ENCODE measurements around the gene E2F2.
A peak's percentile ranks its signal among the peaks of the same experiment; 100 is the strongest.
"Not testable (repeated sequence)": the region's sequence is repeated elsewhere in the genome, so short reads cannot be mapped to it uniquely, and the experiment has no call there.

The E2F2 gene

DNA sequence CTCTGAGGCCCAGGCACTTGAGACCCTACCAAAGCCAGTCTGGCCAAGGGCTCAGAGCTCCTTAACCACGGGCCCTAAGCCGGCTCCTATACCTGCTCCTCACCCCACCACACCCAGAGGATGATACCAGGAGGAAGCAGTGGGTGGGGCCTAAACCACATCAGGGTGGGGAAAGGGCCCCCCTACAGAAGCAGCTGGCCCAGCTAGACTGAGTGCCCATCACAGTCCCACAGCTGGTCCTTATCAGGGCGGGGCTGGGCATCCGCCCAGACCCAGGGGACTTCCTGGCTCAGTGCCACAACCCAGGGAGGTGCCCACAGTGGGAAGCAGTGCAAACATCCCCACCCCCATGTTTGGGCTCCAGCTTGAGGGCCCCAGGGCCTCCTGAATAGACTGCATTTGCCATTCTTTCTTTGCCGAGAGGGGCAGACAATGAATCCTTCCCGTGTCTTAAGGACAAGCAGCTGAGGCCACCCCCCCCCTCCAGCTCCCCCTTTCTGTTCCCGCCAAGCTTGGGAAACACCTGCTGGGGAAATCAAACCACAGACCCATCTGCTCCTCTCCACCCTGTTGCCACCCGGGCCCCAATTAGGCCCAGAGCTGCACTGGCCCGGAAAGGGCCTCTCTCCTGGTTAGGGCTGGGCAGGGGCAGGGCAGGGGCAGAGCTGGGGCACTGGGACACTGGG, 6.2 kb downstream of the E2F2 start:
- DNase-seq (ENCODE audit: low read depth) = no peak

DNA sequence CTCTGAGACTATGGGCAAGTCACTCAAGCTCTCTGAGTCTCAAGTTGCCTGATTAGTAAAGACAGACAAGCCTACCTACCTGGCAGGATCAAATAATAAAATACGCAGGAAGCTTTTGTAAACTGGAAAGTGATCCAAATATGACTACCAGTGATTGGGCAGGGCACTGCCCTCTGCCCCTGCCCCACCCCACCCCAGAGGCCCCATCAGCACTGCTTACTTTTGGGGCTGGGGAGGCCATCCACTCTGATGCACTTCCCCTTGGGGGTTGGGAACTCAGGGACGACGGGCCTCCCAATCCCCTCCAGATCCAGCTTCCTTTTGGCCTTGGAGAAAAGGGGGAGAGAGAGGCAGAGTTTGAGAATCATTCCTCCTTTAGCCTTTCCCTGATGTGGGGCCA, 6.9 kb downstream of the E2F2 start:
- no peak for DNase-seq (ENCODE audit: low read depth)

DNA sequence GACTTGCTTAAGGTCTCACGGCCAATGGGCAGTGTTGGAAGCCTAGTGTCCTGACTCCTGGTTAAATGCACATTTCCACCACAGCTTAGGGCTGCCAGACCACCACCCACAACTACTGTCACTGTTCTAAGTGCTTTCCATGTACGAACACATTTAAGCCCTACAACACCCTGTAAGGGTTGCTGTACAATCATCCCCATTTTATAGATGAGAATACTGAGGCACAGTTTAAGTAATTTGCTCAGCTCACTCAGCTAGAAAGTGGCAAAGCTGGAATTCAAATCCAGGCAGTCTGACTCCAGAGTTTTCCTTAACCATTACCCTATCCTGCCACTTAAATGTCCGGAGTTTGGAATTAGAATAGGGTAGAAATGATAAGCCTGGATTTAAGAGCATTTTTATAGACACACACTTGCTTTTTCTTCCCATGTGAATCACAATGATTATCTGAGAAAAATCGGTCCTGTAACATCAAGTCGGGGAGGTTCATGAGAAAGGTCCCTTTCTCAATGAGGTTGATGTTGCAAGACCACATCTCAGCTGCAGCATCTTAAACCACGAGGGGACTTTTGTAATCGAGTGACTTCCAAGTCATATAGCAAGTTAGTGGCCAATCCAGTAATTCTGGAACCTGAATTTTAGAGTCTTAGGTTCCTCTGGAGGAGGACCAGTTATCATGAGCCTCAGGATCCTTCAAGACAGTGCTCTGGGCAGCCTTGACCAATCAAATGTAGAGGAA, 8.6 kb downstream of the E2F2 start:
- no peak for DNase-seq (ENCODE audit: low read depth)

GRCh38 chr1:23521588-23521987, 9.4 kb downstream of the E2F2 start:
- no peak for DNase-seq (ENCODE audit: low read depth)

DNA sequence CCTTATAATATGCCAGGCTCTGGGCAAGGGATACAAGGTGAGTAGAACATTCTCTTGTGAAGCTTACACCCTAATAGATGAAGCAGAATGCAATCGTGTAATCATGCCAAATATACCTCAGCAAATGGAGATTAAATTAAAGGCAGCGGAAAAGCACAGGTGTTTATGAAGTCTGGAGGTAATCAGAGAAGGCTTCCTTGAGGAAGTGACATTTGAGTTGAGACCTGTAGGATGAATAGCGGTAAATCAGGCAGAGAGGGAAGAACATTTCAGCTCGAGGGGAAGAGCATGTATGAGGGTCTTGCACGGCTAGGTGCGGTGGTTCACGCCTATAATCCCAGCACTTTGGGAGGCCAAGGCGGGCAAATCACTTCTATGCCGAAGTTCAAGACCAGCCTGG, 13.5 kb downstream of the E2F2 start:
- no peak for DNase-seq (ENCODE audit: low read depth)

DNA sequence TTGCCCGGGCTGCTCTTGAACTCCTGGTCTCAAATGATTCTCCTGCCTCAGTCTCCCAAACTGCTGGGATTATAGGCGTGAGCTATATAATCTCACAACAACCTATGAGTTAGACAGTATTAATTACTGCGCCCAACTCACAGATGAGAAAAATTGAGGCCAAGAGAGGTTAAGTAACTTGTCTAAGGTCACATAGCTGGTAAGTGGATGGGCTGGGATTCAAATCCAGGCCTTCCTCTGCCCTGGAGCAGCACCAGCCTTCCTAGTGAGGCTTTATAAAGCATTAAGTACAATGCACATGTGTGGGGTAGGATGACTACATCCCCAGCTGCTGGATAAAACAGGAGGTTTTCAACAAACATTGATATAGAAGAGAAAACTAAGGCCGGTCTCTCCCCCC, 15.1 kb downstream of the E2F2 start:
- no peak for DNase-seq (ENCODE audit: low read depth)

DNA sequence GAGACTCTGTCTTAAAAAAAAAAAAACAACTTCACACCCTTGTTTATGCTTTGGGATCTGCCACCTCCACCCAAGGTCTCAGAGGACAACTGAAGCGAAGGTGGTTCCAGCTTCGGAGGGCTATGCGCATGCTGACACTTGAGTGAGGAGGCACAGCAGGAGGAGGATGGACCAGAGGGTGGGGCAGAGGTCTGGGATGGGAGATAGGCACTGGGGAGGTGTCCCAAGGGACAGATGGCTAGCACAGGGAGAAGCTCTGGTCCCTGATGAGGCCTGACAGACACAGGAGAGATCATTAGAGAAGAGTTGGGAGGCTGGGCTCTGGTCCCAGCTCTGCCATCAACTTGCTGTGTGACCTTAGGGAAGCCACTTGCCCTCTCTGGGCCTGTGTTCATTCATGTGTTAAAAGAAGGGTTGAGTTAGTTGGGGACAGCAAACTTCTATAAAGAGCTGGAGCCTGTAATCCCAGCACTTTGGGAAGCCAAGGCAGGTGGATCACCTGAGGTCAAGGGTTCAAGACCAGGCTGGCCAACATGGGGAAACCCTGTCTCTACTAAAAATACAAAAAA, 16.8 kb downstream of the E2F2 start:
- no peak for DNase-seq (ENCODE audit: low read depth)

DNA sequence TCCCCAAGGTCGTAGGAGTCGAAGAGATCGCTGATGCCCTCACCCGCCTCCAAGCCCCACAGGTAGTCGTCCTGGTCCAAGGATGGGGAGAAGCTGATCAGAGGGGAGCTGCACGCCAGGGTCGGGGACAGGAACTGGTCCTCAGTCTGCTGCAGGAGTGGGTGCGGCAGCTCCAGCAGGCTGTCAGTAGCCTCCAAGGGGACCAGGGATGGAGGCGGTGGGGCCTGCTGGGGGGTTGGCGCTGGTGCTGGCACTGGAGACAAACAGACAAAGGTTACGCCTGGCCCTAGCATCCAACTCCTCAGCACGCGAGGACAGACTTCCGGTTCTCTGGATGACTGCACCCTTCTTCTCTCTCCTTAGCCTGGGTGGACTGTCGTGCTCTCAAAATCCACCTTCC, 21.1 kb downstream of the E2F2 start:
- no peak for DNase-seq (ENCODE audit: low read depth)

- no peak for DNase-seq (ENCODE audit: low read depth)
These were observed 24.5 kb downstream of the E2F2 start for GRCh38 chr1:23506376-23507107.

DNA sequence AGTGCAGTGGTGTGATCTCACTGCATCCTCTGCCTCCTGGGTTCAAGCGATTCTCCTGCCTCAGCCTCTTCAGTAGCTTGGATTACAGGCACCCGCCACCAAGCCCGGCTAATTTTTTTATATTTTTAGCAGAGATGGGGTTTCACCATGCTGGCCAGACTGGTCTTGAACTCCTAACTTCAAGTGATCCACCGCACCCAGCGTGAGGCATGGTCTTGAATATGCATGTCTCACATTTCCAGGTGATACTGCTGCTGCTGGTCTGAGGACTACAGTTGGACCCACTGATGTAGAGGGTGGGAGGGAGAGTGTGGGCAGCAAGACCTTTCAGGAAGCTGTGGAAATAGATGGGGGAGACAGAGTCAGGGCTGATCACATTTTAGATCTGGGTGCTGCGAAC, 25.2 kb downstream of the E2F2 start:
- DNase-seq (ENCODE audit: low read depth) = no peak

- not testable (repeated sequence) for DNase-seq (ENCODE audit: low read depth)
These were observed 26.9 kb downstream of the E2F2 start for GRCh38 chr1:23504156-23504555.

DNA sequence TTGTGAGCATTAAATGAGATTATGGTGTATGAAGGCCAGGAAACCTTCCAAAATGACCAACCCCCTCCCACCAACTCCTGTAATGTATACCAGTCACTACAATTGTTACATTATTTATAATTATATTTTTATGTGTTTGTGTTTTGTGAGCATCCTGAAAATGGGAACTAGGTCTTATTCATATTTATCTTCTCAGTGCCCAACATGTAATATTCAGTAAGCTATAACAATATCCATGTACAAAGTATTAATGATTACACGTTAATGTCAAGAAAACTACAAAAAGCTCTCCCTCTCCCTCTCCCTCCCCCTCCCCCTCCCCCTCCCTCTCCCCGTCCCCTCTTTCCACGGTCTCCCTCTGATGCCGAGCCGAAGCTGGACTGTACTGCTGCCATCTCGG, 28.1 kb downstream of the E2F2 start:
- DNase-seq (ENCODE audit: low read depth) = no peak

DNA sequence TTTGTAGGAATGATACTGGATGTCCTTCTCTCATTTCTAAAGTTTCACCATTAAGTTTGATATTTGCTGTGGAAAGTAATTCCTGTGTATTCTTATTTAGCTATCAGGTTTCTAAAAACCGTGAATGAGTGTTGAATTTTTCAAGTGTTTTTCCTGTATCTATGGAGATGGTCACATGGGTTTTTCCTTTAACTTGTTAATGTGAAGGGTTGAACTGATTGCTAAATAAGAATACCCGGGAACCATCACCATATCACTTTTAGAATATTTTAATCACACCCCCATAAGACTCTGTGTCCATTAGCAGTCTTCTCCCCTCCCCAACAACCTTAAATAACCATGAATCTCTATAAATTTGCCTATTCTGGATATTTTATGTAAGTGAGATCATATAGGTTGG, 30.6 kb downstream of the E2F2 start:
- no peak for DNase-seq (ENCODE audit: low read depth)

DNA sequence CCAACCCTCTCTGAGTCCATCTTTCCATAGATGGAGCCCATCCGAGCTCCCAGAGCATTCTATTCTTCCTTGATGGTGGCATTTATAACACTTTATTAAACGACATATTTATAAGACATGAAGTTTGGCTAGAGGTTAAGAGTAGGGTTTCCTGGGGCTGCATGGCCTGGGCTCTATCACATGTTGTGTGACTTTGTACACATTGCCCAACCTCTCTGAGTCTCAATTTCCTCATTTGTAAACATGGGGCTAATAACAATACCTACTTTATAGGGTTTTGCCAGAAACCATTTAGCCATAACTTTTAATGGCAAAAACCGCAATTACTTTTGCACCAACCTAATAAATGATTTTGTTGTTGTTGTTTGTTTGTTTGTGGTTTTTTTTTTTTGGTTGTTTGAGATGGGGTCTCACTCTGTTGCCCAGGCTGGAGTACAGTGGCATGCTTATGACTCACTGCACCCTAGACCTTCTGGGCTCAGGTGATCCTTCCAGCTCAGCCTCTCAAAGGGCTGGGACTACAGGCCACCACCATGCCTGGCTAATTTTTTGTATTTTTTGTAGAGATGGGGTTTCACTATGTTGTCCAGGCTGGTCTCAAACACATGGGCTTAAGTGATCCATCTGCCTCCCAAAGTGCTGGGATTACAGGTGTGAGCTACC, 33.1 kb downstream of the E2F2 start:
- no peak for DNase-seq (ENCODE audit: low read depth)

DNA sequence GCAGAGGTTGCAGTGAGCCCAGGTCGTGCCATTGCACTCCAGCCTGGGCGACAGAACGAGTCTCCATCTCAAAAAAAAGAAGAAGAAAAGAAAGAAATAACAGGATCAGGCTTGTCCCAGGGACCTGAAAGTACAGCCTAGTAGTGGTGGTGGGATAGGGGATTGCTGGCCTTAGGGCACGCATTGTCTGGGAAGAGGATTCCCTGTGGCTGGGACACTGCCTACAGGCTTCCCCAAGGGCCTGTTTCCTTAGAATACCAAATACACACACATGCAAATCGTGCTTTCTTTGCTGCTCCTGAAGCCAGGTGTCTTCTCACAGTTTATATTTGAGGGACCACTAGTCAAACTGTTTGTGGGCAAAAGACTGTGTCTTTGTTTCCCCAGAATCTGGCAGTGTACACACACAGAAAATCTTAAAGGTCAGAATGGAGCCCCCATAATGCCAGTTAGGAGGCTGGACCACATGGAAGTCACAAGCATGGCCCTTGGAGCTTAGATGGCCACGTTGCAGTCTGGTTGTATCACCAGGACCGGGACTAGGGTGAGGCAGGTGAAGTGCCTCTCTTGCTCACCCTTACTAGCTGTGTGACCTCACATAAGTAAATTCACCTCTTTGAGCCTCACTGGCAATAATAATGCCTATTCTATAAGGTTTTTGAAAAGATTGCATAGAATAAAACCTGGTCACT, 34.4 kb downstream of the E2F2 start:
- no peak for DNase-seq (ENCODE audit: low read depth)

DNA sequence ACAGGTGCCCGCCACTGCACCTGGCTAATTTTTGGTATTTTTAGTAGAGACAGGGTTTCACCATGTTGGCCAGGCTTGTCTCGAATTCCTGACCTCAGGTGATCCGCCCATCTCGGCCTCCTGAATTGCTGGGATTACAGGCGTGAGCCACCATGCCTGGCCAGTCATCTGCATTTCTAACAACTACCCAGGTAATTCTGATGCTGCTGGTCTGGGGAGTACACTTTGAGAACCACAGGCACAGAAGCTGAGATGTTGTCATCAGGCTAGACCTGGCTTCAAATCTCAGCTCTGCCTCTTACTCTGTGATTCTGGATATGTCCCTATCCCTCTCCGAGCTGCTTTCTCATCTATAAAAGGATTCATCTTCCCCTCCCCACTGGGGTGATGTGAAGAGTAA, 36.2 kb downstream of the E2F2 start:
- not testable (repeated sequence) for DNase-seq (ENCODE audit: low read depth)

- DNase-seq (ENCODE audit: low read depth) = not testable (repeated sequence)
These were observed 38.3 kb downstream of the E2F2 start for GRCh38 chr1:23492776-23493175.

DNA sequence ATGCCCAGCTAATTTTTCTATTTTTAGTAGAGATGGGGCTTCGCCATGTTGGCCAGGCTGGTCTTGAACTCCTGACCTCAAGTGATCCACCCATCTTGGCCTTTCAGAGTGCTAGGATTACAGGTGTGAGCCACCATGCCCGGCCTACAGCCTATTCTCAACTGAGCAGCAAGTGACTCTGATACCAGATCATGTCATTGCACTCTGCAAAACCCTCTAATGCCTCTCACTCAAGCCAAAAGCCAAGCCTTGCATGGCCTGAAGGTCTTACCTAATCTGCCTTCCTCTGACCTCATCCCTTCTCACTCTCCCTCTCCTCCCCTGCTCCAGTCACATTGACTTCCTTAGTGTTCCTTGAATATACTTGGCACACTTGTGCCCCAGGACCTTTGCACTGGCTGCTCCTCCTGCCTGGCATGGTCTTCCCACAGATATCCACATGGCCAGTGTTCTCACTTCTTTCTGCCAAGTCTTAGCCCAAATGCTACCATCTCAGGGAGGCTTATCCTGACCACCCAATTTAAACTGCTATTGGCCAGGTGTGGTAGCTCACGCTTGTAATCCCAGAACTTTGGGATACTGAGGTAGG, 38.8 kb downstream of the E2F2 start:
- DNase-seq (ENCODE audit: low read depth) = no peak

- DNase-seq (ENCODE audit: low read depth) = no peak
These were observed 41.2 kb downstream of the E2F2 start for GRCh38 chr1:23489842-23490241.

GRCh38 chr1:23485002-23485332, 46.1 kb downstream of the E2F2 start:
- DNase-seq (ENCODE audit: low read depth) = no peak

DNA sequence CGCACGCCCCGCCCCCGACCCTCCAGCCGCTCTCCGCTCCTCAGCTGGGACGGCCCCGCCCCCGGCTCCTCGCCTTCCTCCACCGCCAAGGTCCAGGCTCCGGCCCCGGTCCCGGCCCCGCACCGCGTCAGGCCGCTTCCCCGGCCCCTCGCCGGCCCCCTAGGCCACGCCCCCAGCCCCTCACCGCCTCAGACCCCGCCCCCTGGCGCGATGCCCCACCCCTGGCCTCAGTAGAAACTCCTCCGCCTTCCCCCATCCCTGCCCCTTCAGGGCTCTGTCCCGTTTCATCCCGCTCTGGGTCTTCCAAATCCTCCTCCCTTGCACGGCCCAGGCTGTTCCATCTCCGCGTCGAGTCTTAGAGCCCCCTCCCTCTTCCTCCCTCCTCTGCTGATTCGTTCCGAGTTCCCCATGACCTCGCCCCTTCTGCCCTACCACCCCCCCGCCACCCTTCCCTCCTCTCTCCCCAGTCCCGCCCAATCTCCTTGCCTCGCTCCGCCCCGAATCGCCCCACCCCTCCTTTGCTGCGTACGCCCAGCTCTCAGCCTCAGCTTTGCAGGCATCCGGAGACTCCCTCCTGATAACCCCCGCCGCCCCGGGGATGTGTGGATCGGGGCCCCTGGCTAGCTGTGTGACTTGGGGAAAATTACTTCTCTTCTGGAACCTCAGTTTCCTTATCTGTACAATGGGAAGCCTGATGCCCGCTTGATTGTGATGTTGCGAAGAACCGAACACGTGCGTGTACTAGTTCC, 46.6 kb downstream of the E2F2 start:
- DNase-seq (ENCODE audit: low read depth) = peak; percentile 92

Data from fibroblast of the conjunctiva (primary cell).